ENCODE data around the gene HHATL. TPM values are rescaled to one million over a fixed set of nuclear protein-coding genes. Genes with fewer than 3 reads are reported as not detected.
A peak's percentile ranks its signal among the peaks of the same experiment; 100 is the strongest.

HHATL gene, protein sequence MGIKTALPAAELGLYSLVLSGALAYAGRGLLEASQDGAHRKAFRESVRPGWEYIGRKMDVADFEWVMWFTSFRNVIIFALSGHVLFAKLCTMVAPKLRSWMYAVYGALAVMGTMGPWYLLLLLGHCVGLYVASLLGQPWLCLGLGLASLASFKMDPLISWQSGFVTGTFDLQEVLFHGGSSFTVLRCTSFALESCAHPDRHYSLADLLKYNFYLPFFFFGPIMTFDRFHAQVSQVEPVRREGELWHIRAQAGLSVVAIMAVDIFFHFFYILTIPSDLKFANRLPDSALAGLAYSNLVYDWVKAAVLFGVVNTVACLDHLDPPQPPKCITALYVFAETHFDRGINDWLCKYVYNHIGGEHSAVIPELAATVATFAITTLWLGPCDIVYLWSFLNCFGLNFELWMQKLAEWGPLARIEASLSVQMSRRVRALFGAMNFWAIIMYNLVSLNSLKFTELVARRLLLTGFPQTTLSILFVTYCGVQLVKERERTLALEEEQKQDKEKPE
- 18.1 TPM for total RNA-seq
- 10 to 100 TPM; 26.4 to 67.7 (median 48.1) TPM for polyA plus RNA-seq (ENCODE audit: insufficient read depth in 1 of 8, insufficient read length in 8 of 8, low replicate concordance in 1 of 8)
- long read RNA-seq, donor 1, partial matches to known transcripts: 0 of 1 reads
- long read RNA-seq, donor 1, other reads (novel, unspliced or antisense): 0 of 1 reads
- long read RNA-seq, donor 2: 0 reads
- long read RNA-seq, donor 3, partial matches to known transcripts: 0 of 4 reads
- long read RNA-seq, donor 3, other reads (novel, unspliced or antisense): 0 of 4 reads
- long read RNA-seq, donor 4, partial matches to known transcripts: 0 of 1 reads
- long read RNA-seq, donor 4, other reads (novel, unspliced or antisense): 0 of 1 reads
- long read RNA-seq, donor 5, partial matches to known transcripts: 0 of 3 reads
- long read RNA-seq, donor 5, other reads (novel, unspliced or antisense): 0 of 3 reads
- long read RNA-seq, donor 6, partial matches to known transcripts: 0 of 6 reads
- long read RNA-seq, donor 6, other reads (novel, unspliced or antisense): 0 of 6 reads
- long read RNA-seq, donor 7, partial matches to known transcripts: 0 of 3 reads
- long read RNA-seq, donor 7, other reads (novel, unspliced or antisense): 0 of 3 reads
- long read RNA-seq, donor 8, partial matches to known transcripts: 0 of 2 reads
- long read RNA-seq, donor 8, other reads (novel, unspliced or antisense): 0 of 2 reads
- long read RNA-seq, donor 9, partial matches to known transcripts: 0 of 3 reads
- long read RNA-seq, donor 9, other reads (novel, unspliced or antisense): 0 of 3 reads
- long read RNA-seq, donor 10, partial matches to known transcripts: 0 of 4 reads
- long read RNA-seq, donor 10, other reads (novel, unspliced or antisense): 0 of 4 reads
- long read RNA-seq, donor 11, partial matches to known transcripts: 0 of 5 reads
- long read RNA-seq, donor 11, other reads (novel, unspliced or antisense): 0 of 5 reads

DNA sequence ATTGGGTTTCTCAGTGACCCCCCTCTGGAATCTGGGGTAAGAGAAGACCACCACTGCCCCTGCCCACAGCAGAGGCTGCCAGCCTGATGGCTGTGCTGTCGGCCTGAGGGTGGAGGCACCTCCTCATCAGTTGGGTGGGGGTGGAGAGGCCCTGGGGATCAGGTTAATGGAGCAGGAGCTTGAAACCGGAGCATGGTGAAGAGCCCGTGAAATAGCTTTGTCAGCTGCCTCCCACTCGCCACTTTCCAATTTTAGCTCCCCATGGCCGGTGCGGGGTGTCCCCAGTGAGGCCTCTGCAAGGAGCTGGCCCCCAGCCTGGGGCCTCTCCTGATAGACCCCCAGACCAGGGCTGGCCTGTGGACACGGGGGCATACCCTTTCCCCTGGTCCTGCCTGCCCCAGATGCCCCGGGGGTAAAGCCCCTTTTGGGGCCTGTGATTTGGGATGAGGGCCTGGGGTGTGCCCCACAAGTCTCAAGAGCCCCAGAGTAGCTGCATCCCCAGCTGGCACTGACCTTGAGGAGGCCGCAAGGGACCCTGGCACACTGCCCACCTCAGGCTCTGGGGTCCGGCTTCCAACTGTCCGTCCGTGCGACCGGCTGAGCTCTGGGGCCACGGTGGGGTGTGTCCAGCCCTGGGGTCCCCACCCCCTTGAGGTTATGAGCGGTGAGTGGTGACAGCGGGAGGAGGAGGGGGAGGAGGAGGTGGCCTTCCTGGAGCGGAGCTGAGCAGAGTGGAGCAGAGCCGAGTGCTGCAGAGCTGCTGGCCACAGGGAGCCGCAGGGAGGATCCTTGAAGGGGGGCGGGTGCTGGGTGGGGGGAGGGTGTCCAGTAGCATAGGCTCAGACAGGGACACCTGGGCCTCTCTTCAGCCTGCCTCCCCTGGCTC lies at the start of gene HHATL:
Gene HHATL (minus strand): TSS at position 733 of the 886 bp plus-strand sequence. CDS start 1,972 bp downstream, outside the sequence.
- H3K27me3 ChIP-seq (ENCODE audit: control insufficient read depth, insufficient read depth, low read length): no peaks in the 10 kb centered on the region
- peak within 1 kb of the TSS; percentile 31 for H3K4me3 ChIP-seq (ENCODE audit: low read length)
- H3K36me3 ChIP-seq (ENCODE audit: control insufficient read depth, insufficient read depth, low read length): no peaks in the 10 kb centered on the region
- H3K27ac ChIP-seq (ENCODE audit: low read length): peak within 1 kb of the TSS; percentile 84
- DNase-seq: peak; percentile 77
- H3K9me3 ChIP-seq (replicated peaks; ENCODE audit: control insufficient read depth, low read depth, low read length): no peaks in the 10 kb centered on the region
- H3K4me1 ChIP-seq (ENCODE audit: control insufficient read depth, insufficient read depth, low read length): peaks cover 43% of the 10 kb centered on the region
- 45% methylated on average over 14 of the region's 21 CpGs for WGBS (ENCODE audit: insufficient coverage)

DNA sequence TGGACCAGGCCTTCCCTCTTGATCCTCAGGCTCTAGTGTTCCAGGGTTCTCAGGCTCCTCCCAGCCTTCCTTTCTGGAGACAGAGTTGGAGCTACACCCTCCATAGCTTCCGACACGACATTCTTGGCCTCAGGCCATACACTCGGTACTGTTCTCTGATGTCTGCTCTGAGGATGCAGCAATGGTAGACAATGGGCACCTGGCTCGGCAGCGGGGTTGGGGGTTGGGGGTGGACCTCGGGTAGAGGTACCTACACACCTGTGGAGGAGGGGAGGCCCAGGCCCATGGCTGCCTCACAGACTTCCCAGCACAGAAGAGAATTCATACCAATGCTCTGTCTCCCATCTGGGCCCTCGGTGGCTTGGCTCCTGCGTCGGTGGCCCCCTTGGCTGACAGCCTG lies 49.0 kb upstream of the HHATL start:
- DNase-seq: peak; percentile 32
- Histone ChIP-seq H3K27ac (ENCODE audit: low read length) (no peak overlapping the region), H3K4me1 (ENCODE audit: control insufficient read depth, insufficient read depth, low read length) (peaks cover 20% of the 10 kb centered on the region), H3K36me3 (ENCODE audit: control insufficient read depth, insufficient read depth, low read length) (no peaks in the 10 kb centered on the region), H3K4me3 (ENCODE audit: low read length) (no peak overlapping the region), H3K9me3 (replicated peaks; ENCODE audit: control insufficient read depth, low read depth, low read length) (no peaks in the 10 kb centered on the region), H3K27me3 (ENCODE audit: control insufficient read depth, insufficient read depth, low read length) (no peaks in the 10 kb centered on the region)
- WGBS (ENCODE audit: insufficient coverage): 64% methylated on average over 6 of the region's 9 CpGs

DNA sequence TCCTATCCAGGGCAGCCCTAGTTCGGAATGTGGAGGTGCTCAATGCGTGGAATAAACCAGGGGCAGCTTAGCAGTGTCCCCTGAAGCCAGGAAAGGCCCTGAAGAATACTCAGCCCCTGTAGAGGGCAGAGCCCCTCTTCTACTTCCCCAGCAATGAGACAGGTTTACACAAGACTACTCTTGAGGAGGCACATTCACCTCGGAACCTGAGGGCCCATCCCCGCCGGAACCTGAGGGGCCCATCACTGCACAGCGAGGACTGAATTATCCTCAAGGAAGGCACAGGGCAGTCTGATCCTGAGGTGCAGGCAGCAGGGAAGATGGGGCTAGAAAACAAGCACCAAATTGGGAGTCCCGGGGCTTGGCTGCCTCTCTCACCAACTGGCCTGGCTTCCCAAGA lies 48.2 kb upstream of the HHATL start:
- no peak for DNase-seq
- WGBS (ENCODE audit: insufficient coverage): 85% methylated on average over 5 of the region's 7 CpGs
- Histone ChIP-seq H3K36me3 (ENCODE audit: control insufficient read depth, insufficient read depth, low read length) (no peaks in the 10 kb centered on the region), H3K4me1 (ENCODE audit: control insufficient read depth, insufficient read depth, low read length) (peaks cover 28% of the 10 kb centered on the region), H3K27ac (ENCODE audit: low read length) (no peak overlapping the region), H3K27me3 (ENCODE audit: control insufficient read depth, insufficient read depth, low read length) (no peaks in the 10 kb centered on the region), H3K4me3 (ENCODE audit: low read length) (no peak overlapping the region), H3K9me3 (replicated peaks; ENCODE audit: control insufficient read depth, low read depth, low read length) (no peaks in the 10 kb centered on the region)

DNA sequence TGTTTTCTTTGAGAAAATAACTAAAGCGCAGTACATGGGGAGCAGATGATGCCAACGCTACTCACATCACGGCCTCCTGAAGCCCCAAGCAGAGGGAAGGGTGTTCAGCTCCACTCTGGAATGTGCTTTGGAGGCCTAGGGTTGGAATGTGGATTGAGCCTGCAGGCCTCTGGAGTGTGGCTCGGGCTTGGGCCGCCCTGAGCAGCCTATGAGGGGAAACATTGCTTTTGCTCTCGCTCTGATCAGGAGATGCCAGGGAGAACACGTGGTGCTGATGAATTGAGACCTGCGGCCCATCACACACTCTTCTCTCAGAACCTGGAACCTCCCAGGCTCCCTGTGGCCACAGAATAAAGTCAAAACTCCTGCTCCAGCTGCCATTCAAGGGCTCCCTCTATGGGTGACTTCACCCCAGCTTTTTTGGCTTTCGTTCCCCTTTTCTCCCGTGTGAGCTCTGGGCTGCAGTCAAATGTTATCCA lies 47.2 kb upstream of the HHATL start:
- Histone ChIP-seq H3K4me3 (ENCODE audit: low read length) (no peak overlapping the region), H3K9me3 (replicated peaks; ENCODE audit: control insufficient read depth, low read depth, low read length) (no peaks in the 10 kb centered on the region), H3K4me1 (ENCODE audit: control insufficient read depth, insufficient read depth, low read length) (peaks cover 31% of the 10 kb centered on the region), H3K27me3 (ENCODE audit: control insufficient read depth, insufficient read depth, low read length) (no peaks in the 10 kb centered on the region), H3K36me3 (ENCODE audit: control insufficient read depth, insufficient read depth, low read length) (no peaks in the 10 kb centered on the region), H3K27ac (ENCODE audit: low read length) (no peak overlapping the region)
- DNase-seq: peak; percentile 35
- 39% methylated on average over 9 of the region's 10 CpGs for WGBS (ENCODE audit: insufficient coverage)

DNA sequence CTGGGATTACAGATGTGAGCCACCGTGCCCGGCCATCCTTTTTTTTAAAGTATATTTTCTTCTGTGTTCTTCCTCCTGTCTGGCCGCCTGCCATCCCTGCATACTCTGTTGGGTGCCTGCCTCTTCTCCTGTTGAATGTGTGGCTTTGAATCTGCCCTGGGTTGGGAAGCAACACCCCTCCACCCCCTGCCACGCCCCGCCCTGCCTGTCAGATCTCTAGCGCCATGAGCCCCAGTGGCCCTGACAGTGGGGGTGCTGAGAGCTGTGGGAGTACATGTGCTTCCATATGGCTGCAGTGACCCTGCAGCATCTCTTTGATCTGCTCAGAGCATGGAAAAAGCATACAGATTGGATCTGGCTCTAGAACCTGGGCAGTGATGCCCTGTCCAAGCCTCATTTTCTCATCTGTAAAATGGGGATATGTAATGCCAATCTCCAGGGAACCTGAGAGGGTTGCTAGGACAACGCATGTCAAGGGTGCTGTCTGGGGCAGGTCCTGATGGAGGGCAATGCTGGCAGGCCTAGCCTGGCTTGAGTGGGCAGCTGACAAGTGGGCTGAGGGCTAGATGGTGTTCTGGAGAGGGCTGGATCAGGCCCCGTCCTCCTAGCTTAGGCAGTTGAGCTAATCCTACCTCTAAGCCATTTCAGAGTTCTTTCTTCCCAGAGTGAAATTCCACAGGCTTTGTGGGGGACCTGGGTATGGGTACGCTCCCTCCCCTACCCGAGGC lies 46.6 kb upstream of the HHATL start:
- no peak for DNase-seq
- peaks cover 32% of the 10 kb centered on the region for H3K4me1 ChIP-seq (ENCODE audit: control insufficient read depth, insufficient read depth, low read length)
- H3K27ac ChIP-seq (ENCODE audit: low read length): no peak overlapping the region
- no CpG with 5 or more reads among the region's 10 CpGs for WGBS (ENCODE audit: insufficient coverage)
- no peaks in the 10 kb centered on the region for H3K27me3 ChIP-seq (ENCODE audit: control insufficient read depth, insufficient read depth, low read length)
- H3K36me3 ChIP-seq (ENCODE audit: control insufficient read depth, insufficient read depth, low read length): no peaks in the 10 kb centered on the region
- no peaks in the 10 kb centered on the region for H3K9me3 ChIP-seq (replicated peaks; ENCODE audit: control insufficient read depth, low read depth, low read length)
- no peak overlapping the region for H3K4me3 ChIP-seq (ENCODE audit: low read length)

DNA sequence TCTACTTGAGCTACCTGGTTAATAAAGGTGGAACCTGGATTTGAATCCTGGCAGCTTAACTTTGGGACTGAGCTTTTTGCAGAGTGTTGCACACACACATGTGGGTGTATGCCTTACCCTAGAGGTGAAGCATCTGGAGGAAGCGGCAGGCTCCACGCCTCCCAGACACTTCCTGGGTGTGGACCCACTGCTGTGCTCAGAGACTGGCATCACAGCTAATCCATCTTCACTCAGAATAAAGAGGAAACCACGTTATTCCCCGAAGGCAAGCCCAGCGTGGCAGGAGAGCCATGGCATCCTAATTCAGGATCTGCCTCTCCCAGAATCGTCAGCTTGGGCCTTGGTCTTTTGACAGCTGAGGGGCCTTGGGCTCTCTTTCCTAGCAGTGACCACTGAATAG lies 45.0 kb upstream of the HHATL start:
- WGBS (ENCODE audit: insufficient coverage): 51% methylated on average over 4 of the region's 6 CpGs
- H3K27ac ChIP-seq (ENCODE audit: low read length): no peak overlapping the region

DNA sequence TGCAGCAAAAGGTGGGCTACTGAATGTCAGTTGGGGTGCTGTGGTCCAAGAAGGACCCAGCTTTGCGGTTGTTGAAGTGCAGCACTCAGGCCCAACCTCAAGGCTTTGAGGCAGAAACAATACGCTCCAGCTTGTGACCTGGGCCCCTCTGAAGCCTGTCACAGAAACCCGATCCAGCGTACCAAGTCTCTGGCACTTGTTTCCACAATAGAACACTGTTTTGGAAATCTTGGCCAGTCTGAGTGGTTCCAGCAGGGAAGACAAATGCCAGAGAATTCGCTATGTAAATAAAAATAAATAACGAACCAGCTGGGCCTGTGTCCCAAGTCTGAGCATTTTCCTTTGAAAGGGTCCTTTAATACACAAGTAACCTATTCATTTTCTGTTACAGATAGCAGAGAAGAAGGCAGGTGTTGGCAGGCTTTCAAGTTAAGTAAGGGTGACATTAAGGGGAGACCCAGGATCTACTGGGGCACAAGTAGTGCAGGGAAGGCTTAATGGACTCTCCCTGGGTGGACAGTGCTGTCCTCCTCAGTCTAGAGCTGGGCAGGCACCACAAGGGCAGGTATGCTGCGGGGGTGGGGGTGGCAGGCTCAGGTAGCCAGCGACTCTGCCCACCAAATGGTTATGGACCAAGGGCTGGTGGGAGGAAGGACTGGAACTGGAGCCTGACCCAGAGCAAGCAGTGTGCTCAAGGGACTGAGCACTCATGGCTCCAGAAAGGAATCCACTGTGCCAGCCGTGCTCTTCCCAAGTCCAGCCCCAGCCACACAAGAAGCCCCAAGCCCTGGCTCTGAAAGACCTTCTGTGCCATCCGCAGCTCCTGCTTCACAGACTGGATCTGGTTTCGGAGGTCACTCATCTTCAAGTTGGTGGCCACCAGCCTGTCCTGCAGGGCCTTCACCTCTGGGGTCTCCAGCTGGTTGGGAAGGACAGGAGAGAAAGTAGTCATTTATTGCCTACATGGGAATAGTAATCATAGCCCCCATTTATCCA lies 44.2 kb upstream of the HHATL start:
- DNase-seq: peak; percentile 64
- WGBS (ENCODE audit: insufficient coverage): 70% methylated on average over 8 of the region's 11 CpGs
- H3K4me1 ChIP-seq (ENCODE audit: control insufficient read depth, insufficient read depth, low read length): peaks cover 32% of the 10 kb centered on the region

More for the DNA sequence above, 45.0 kb upstream of the HHATL start:
- DNase-seq: no peak
- Histone ChIP-seq H3K9me3 (replicated peaks; ENCODE audit: control insufficient read depth, low read depth, low read length) (no peaks in the 10 kb centered on the region), H3K4me1 (ENCODE audit: control insufficient read depth, insufficient read depth, low read length) (peaks cover 34% of the 10 kb centered on the region), H3K4me3 (ENCODE audit: low read length) (no peak overlapping the region), H3K36me3 (ENCODE audit: control insufficient read depth, insufficient read depth, low read length) (no peaks in the 10 kb centered on the region), H3K27me3 (ENCODE audit: control insufficient read depth, insufficient read depth, low read length) (no peaks in the 10 kb centered on the region)

More for the DNA sequence above, 44.2 kb upstream of the HHATL start:
- Histone ChIP-seq H3K4me3 (ENCODE audit: low read length) (no peak overlapping the region), H3K27me3 (ENCODE audit: control insufficient read depth, insufficient read depth, low read length) (no peaks in the 10 kb centered on the region), H3K27ac (ENCODE audit: low read length) (peak overlapping the region; percentile 80), H3K9me3 (replicated peaks; ENCODE audit: control insufficient read depth, low read depth, low read length) (no peaks in the 10 kb centered on the region), H3K36me3 (ENCODE audit: control insufficient read depth, insufficient read depth, low read length) (no peaks in the 10 kb centered on the region)

Measured in muscle of leg (tissue), 16 donors.